Panc1 (cell line): Measurements from ENCODE around the gene TRERF1. TPM values are rescaled to one million over a fixed set of nuclear protein-coding genes. Genes with fewer than 3 reads are reported as not detected.

Source experiments
- ATAC-seq: fragments of 200-7000 bp; cut with Tn5 transposase; 2 replicates; pipeline ENCODE4 v1.9.1; 2020; ENCODE audit warnings: mild to moderate bottlenecking, moderate library complexity
- BruUV-seq: library from RNA; stranded (reverse); fragments of 400-500 nt; replicated peaks from 2 replicates; lab custom pipeline; 2021; lab: Mats Ljungman, UMichigan
- CTCF ChIA-PET: fragments of 300-600 bp; sonication (Branson Sonifier 250); formaldehyde crosslinking; loops from one replicate; lab custom pipeline; 2022; ENCODE audit warnings: antibody characterized with exemption; lab: Charles Lee
- POLR2A ChIA-PET: fragments of 300-600 bp; sonication (Branson Sonifier 250); formaldehyde crosslinking; loops from one replicate; lab custom pipeline; 2022; ENCODE audit warnings: antibody characterized with exemption; lab: Charles Lee
- DNase-seq: peaks from one replicate; pipeline ENCODE4 v3.0.0-alpha.2; 2010; ENCODE audit warnings: low read depth, low spot score
- H3K27ac ChIP-seq: 2 replicates; pipeline ENCODE4 v1.5.1; 2011; ENCODE audit warnings: mild to moderate bottlenecking, low read length, inconsistent platforms
- H3K27me3 ChIP-seq: fragments of 200-500 bp; sonication (Bioruptor generic); 2 replicates; pipeline ENCODE4 v1.6.0; 2014; ENCODE audit warnings: low read length, inconsistent platforms; ENCODE audit not compliant: control insufficient read depth, insufficient read depth
- H3K36me3 ChIP-seq: fragments of 200-500 bp; sonication (Bioruptor generic); 2 replicates; pipeline ENCODE4 v1.5.1; 2014; ENCODE audit warnings: inconsistent platforms, mild to moderate bottlenecking, low read length, moderate library complexity; ENCODE audit not compliant: control insufficient read depth, insufficient read depth
- H3K4me1 ChIP-seq: 2 replicates; pipeline ENCODE4 v1.5.1; 2011; ENCODE audit warnings: inconsistent platforms, mild to moderate bottlenecking, low read length, moderate library complexity; ENCODE audit not compliant: control insufficient read depth, insufficient read depth
- H3K4me3 ChIP-seq, 2 experiments: 2 replicates each; pipeline ENCODE4 v1.5.1; 2011 to 2012; ENCODE audit warnings: low read depth in 2 of 2, low read length in 2 of 2, mild to moderate bottlenecking in 2 of 2, inconsistent platforms in 1 of 2, moderate library complexity in 1 of 2
- H3K9me3 ChIP-seq: fragments of 200-500 bp; sonication (Bioruptor generic); 2 replicates; pipeline ENCODE4 v1.5.1; 2014; ENCODE audit warnings: low read depth, mild to moderate bottlenecking, inconsistent platforms, low read length, moderate library complexity; ENCODE audit not compliant: control insufficient read depth, insufficient read depth
- POLR2AphosphoS5 ChIP-seq: IDR thresholded peaks from 2 replicates; pipeline ENCODE4 v1.6.1; 2012; ENCODE audit warnings: mild to moderate bottlenecking, low read depth, low read length, moderate library complexity
- SIN3A ChIP-seq: IDR thresholded peaks from 2 replicates; pipeline ENCODE4 v1.6.1; 2012; ENCODE audit warnings: low read depth, mild to moderate bottlenecking, low read length, moderate library complexity, borderline replicate concordance; ENCODE audit not compliant: insufficient read depth
- TCF7L2 ChIP-seq: IDR thresholded peaks from 2 replicates; pipeline ENCODE4 v1.6.1; 2011; ENCODE audit warnings: mild to moderate bottlenecking, low read depth, low read length, inconsistent platforms
- in situ Hi-C: cut with HindIII; loops from 2 replicates; pipeline ENCODE4 v1.10.0; 2016; ENCODE audit warnings: low sequenced_read_pairs, low pct_unique_long_range_greater_than_20kb
- intact Hi-C: fragments of 100-400 bp; cut with micrococcal nuclease; formaldehyde crosslinking; loops from one replicate; pipeline ENCODE4 v1.10.0; 2022; ENCODE audit not compliant: unreplicated experiment
- total RNA-seq: library from RNA; stranded (reverse); gene quantifications from one replicate; pipeline ENCODE4 v1.2.1, GENCODE V29; 2021; ENCODE audit not compliant: unreplicated experiment
- TF ChIP-seq, protein P1 (sequence below): fragments of 450-650 bp; IDR thresholded peaks from 2 replicates; pipeline ENCODE4 v1.5.1; 2017; ENCODE audit warnings: mild to moderate bottlenecking
- TF ChIP-seq, protein P2 (sequence below), 2 experiments: IDR thresholded peaks; 2 replicates each; pipeline ENCODE4 v1.6.1; 2011 to 2012; ENCODE audit warnings: low read depth in 2 of 2, control low read depth in 1 of 2, low read length in 1 of 2, mild to moderate bottlenecking in 1 of 2, moderate library complexity in 1 of 2; ENCODE audit not compliant: insufficient read depth in 1 of 2

TRERF1 gene
- total RNA-seq, 1 experiment from 2014 or later = 30.6 TPM

DNA sequence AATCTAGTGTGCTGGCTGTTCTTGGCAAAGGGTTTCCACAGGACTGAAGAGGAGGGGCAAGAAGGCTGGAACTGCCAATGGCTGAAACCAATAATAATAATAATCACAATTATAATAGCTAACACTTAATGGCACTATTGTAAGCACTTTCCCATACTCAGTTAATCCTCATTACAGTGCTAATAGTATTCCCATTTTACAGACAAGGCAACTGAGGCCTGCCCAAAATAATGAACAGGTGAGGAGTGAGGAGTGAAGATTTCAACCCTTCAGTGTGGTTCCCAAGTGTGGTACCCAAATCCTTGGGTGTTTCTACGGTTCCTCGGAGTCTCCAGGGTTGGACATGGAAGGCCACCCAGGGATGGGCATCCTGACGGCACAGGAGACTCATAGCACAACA lies 69.9 kb downstream of the TRERF1 start:
- Histone ChIP-seq H3K4me1 (peaks cover 8% of the 10 kb centered on the region; the same call in 1 of the 2 replicates), H3K4me3 (no peak overlapping the region), H3K27me3 (no peaks in the 10 kb centered on the region), H3K27ac (no peak overlapping the region), H3K36me3 (no peaks in the 10 kb centered on the region), H3K9me3 (no peaks in the 10 kb centered on the region)
- ATAC-seq (no peak), DNase-seq (no peak)
- TF ChIP-seq TCF7L2 (no peak), POLR2AphosphoS5 (no peak), SIN3A (no peak)
- TF ChIP-seq, protein P1, sequence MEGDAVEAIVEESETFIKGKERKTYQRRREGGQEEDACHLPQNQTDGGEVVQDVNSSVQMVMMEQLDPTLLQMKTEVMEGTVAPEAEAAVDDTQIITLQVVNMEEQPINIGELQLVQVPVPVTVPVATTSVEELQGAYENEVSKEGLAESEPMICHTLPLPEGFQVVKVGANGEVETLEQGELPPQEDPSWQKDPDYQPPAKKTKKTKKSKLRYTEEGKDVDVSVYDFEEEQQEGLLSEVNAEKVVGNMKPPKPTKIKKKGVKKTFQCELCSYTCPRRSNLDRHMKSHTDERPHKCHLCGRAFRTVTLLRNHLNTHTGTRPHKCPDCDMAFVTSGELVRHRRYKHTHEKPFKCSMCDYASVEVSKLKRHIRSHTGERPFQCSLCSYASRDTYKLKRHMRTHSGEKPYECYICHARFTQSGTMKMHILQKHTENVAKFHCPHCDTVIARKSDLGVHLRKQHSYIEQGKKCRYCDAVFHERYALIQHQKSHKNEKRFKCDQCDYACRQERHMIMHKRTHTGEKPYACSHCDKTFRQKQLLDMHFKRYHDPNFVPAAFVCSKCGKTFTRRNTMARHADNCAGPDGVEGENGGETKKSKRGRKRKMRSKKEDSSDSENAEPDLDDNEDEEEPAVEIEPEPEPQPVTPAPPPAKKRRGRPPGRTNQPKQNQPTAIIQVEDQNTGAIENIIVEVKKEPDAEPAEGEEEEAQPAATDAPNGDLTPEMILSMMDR = no peak
- TF ChIP-seq, protein P2, sequence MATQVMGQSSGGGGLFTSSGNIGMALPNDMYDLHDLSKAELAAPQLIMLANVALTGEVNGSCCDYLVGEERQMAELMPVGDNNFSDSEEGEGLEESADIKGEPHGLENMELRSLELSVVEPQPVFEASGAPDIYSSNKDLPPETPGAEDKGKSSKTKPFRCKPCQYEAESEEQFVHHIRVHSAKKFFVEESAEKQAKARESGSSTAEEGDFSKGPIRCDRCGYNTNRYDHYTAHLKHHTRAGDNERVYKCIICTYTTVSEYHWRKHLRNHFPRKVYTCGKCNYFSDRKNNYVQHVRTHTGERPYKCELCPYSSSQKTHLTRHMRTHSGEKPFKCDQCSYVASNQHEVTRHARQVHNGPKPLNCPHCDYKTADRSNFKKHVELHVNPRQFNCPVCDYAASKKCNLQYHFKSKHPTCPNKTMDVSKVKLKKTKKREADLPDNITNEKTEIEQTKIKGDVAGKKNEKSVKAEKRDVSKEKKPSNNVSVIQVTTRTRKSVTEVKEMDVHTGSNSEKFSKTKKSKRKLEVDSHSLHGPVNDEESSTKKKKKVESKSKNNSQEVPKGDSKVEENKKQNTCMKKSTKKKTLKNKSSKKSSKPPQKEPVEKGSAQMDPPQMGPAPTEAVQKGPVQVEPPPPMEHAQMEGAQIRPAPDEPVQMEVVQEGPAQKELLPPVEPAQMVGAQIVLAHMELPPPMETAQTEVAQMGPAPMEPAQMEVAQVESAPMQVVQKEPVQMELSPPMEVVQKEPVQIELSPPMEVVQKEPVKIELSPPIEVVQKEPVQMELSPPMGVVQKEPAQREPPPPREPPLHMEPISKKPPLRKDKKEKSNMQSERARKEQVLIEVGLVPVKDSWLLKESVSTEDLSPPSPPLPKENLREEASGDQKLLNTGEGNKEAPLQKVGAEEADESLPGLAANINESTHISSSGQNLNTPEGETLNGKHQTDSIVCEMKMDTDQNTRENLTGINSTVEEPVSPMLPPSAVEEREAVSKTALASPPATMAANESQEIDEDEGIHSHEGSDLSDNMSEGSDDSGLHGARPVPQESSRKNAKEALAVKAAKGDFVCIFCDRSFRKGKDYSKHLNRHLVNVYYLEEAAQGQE (IDR thresholded peaks at IDR 0.05; ENCODE audit: insufficient read depth in 1 of 2, low read depth in 2 of 2, low read length in 1 of 2) = no peak
- ChIA-PET CTCF (no interaction called here), POLR2A (interaction anchor here (0.6 kb wide), 1 partner anchor 21 kb away, joined by 14 read pairs; no protein-coding TSS in a partner anchor)
- in situ Hi-C loops (no loop called here), intact Hi-C loops (no loop called here)
- no TSS peak for BruUV-seq

DNA sequence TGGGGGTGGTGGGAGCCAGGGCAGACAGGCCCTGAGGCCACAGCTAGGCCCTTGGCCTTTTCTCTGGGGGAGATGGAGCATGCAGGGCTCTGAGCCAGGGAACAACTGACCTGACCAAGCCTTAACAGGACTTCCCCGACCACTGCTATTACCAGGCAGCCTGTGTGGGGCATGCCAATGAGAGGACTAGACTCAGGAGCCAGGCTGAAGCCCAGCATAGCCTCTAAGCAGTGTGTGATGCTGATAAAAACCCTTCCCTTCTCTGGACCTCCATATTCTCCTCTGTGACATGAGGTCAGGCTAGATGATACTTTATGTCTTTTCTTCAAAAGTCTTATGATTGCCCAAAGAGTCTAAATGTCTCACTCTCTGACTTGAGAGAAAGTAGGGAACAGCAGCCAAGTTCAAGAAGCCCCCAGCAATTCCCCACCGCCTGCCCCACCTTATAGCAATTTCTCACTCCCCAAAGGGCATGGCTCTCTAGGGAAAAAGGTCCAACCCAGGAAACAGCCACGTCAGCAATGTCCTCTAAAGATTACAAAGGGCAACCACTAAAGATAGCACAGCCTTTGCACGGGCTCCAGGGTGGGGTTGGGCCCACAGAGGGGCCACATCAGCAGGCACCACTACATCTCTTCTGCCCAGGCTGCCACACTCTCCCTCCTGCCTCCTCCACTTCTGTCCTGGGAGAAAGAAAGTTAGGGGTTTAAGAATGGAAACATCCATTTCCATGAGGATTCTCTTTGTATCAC lies 71.3 kb downstream of the TRERF1 start:
- DNase-seq (no peak), ATAC-seq (0 out of 2 replicates have a peak, but pooled peaks have one; percentile 47)
- peaks cover 8% of the 10 kb centered on the region; the same call in 1 of the 2 replicates for H3K4me1 ChIP-seq
- in situ Hi-C loops (no loop called here), intact Hi-C loops (no loop called here)
- BruUV-seq = no TSS peak
- CTCF ChIA-PET = interaction anchor here (0.7 kb wide), 1 partner anchor 167 kb away, joined by 13 read pairs; no protein-coding TSS in a partner anchor
- no peaks in the 10 kb centered on the region for H3K27me3 ChIP-seq
- H3K4me3 ChIP-seq = no peak overlapping the region
- TF ChIP-seq, protein P1 = no peak
- TF ChIP-seq POLR2AphosphoS5 = no peak
- POLR2A ChIA-PET = no interaction called here
- H3K27ac ChIP-seq = no peak overlapping the region
- no peaks in the 10 kb centered on the region for H3K36me3 ChIP-seq
- H3K9me3 ChIP-seq = no peaks in the 10 kb centered on the region
